ENCODE measurements around the gene SWAP70. TPM values are rescaled to one million over a fixed set of nuclear protein-coding genes. Genes with fewer than 3 reads are reported as not detected.

The SWAP70 gene
- total RNA-seq, result 10 to 100 TPM; 28.9 to 32.3 TPM

GRCh38 chr11:9663699-9664275, at the start of gene SWAP70:
SWAP70 (plus strand) TSS chr11:9664077; CDS start chr11:9664180, 103 bp downstream.

Other genes with a start within 250 kb of the SWAP70 start
- 10 to 100 TPM; 16.5 to 20.0 TPM for gene ZNF143, start 203.1 kb upstream of the SWAP70 start, total RNA-seq
- 10 to 100 TPM; 12.4 to 33.0 TPM for gene WEE1, start 90.4 kb upstream of the SWAP70 start, total RNA-seq

Measured in melanocyte of skin (primary cell).